NB4 (cell line): ENCODE data around the gene ANKRD27.

Source experiments
- CTCF ChIP-seq: IDR thresholded peaks from one replicate; pipeline ENCODE4 v1.5.1; 2012; ENCODE audit warnings: low read depth, low read length
- MYC ChIP-seq: IDR thresholded peaks from 2 replicates; pipeline ENCODE4 v1.6.1; 2011; ENCODE audit warnings: low read depth, low read length
- POLR2A ChIP-seq: IDR thresholded peaks from 2 replicates; pipeline ENCODE4 v1.6.1; 2011; ENCODE audit warnings: mild to moderate bottlenecking; ENCODE audit not compliant: insufficient read length; ENCODE audit errors: extremely low read depth
- TF ChIP-seq, protein P1 (sequence below): IDR thresholded peaks from 2 replicates; pipeline ENCODE4 v1.6.1; 2011; ENCODE audit warnings: low read depth, low read length

- no peak for TF ChIP-seq CTCF
- no peak for TF ChIP-seq POLR2A
- TF ChIP-seq MYC, result no peak
- TF ChIP-seq, protein P1, sequence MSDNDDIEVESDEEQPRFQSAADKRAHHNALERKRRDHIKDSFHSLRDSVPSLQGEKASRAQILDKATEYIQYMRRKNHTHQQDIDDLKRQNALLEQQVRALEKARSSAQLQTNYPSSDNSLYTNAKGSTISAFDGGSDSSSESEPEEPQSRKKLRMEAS, result no peak
Measured at GRCh38 chr19:32566246-32566830, 108.6 kb downstream of the ANKRD27 start.
